Calu3 (cell line): ENCODE data around the gene LRRC45. TPM values are rescaled to one million over a fixed set of nuclear protein-coding genes. Genes with fewer than 3 reads are reported as not detected.

Experiments
- BruUV-seq: library from RNA; stranded (reverse); fragments of 400-500 nt; replicated peaks from 2 replicates; lab custom pipeline; 2021; lab: Mats Ljungman, UMichigan
- CTCF ChIA-PET: fragments of 300-600 bp; sonication (Branson Sonifier 250); formaldehyde crosslinking; loops from one replicate; lab custom pipeline; 2022; ENCODE audit warnings: antibody characterized with exemption; lab: Charles Lee
- DNase-seq: peaks from one replicate; pipeline ENCODE4 v3.0.0; 2022
- H3K27ac Mint-ChIP-seq: one replicate; pipeline ENCODE4 v1.8.0; 2022; ENCODE audit warnings: mixed read lengths; ENCODE audit not compliant: unreplicated experiment
- H3K27me3 Mint-ChIP-seq: one replicate; pipeline ENCODE4 v1.8.0; 2022; ENCODE audit warnings: mixed read lengths; ENCODE audit not compliant: unreplicated experiment
- H3K36me3 Mint-ChIP-seq: one replicate; pipeline ENCODE4 v1.8.0; 2022; ENCODE audit warnings: mild to moderate bottlenecking, moderate library complexity, mixed read lengths; ENCODE audit not compliant: insufficient read depth, unreplicated experiment
- H3K4me1 Mint-ChIP-seq: one replicate; pipeline ENCODE4 v1.8.0; 2022; ENCODE audit warnings: mild to moderate bottlenecking, low read depth, mixed read lengths; ENCODE audit not compliant: unreplicated experiment
- H3K4me3 Mint-ChIP-seq: one replicate; pipeline ENCODE4 v1.8.0; 2022; ENCODE audit warnings: mild to moderate bottlenecking, low read depth, moderate library complexity, mixed read lengths; ENCODE audit not compliant: unreplicated experiment
- H3K9me3 Mint-ChIP-seq: one replicate; pipeline ENCODE4 v1.8.0; 2022; ENCODE audit warnings: low read depth, mixed read lengths; ENCODE audit not compliant: unreplicated experiment
- CTCF ChIP-seq: fragments of 200-600 bp; IDR thresholded peaks from one replicate; pipeline ENCODE4 v1.8.0; 2022; ENCODE audit warnings: antibody characterized with exemption; ENCODE audit not compliant: unreplicated experiment
- intact Hi-C: fragments of 100-400 bp; cut with micrococcal nuclease; formaldehyde crosslinking; loops from one replicate; pipeline ENCODE4 v1.10.0; 2022; ENCODE audit not compliant: unreplicated experiment
- total RNA-seq: library from RNA; stranded (reverse); gene quantifications from 2 replicates; pipeline ENCODE4 v1.2.3, GENCODE V29; 2022

LRRC45 gene
- total RNA-seq, 1 experiment from 2014 or later: 32.6 TPM

DNA sequence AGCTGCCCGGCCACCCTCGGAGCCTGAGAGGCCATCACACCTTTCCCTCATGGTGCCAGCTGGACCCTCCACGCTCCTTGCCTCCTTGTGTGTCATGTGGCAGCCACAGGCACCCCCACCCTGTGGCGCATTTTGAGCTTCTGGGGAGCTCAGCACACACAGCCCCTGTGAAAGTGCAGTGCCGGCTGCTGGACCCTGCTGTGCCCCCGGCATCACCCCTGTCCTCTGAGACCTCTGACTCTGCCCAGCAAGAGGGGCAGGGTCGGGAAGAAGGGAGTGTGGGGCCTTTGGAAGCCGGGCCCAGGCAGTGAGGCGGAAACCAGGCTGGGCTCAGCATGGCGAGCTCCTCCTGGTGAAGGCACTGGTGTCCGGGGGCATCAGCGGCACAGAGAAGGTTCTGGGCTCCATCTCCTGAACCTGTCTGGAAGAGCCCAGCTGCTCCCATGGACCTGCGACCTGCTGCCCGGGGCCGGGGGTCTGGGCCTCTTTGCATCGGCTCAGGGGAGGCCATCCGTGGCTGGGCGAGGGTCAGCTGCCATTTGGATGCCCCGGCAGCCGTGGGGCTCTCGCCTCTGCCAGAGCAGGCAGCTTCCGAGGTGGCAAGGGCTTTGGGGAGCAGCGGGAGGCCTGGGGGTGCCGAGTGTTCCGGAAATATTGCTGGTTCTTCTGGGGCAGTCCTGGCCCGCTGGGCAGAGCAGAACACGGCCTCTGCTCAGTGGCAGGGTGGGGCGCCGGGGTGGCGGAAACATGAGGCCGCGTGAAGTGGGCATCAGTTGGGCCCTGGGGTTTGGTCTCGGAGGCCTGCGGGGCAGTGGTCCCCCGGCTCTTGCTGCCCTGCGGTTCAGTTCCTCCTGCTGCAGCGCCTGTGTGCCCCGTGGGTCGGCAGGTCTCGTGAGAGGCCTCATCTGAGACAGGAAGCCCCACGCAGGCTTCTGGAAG is 18.3 kb upstream of the LRRC45 start:
- CTCF ChIA-PET: interaction anchor here (1.1 to 1.3 kb wide), 2 partner anchors 15 to 18 kb away, joined by 3 read pairs; partner anchors contain the start of genes CENPX and LRRC45
- no peak for DNase-seq
- Mint-ChIP-seq H3K36me3 (peaks cover 20% of the 10 kb centered on the region), H3K27me3 (no peaks in the 10 kb centered on the region), H3K27ac (no peak overlapping the region), H3K4me3 (no peak overlapping the region), H3K9me3 (no peaks in the 10 kb centered on the region), H3K4me1 (no peaks in the 10 kb centered on the region)
- intact Hi-C loops: no loop called here
- TF ChIP-seq CTCF: no peak
- no TSS peak for BruUV-seq

GRCh38 chr17:82005701-82006348 is 17.3 kb upstream of the LRRC45 start:
- no peak overlapping the region for H3K4me3 Mint-ChIP-seq
- no peaks in the 10 kb centered on the region for H3K27me3 Mint-ChIP-seq
- BruUV-seq: no TSS peak
- no peaks in the 10 kb centered on the region for H3K9me3 Mint-ChIP-seq
- peaks cover 17% of the 10 kb centered on the region for H3K36me3 Mint-ChIP-seq
- no peak for DNase-seq
- H3K4me1 Mint-ChIP-seq: no peaks in the 10 kb centered on the region
- TF ChIP-seq CTCF: no peak
- no peak overlapping the region for H3K27ac Mint-ChIP-seq
- intact Hi-C loops: no loop called here
- CTCF ChIA-PET: interaction anchor here (1.3 kb wide), 1 partner anchor 14 kb away, joined by 3 read pairs; no protein-coding TSS in a partner anchor

- H3K4me1 Mint-ChIP-seq: no peaks in the 10 kb centered on the region
- H3K36me3 Mint-ChIP-seq: peaks cover 17% of the 10 kb centered on the region
- no peak overlapping the region for H3K27ac Mint-ChIP-seq
- TF ChIP-seq CTCF: no peak
- CTCF ChIA-PET: no interaction called here
- no peaks in the 10 kb centered on the region for H3K9me3 Mint-ChIP-seq
- BruUV-seq: no TSS peak
- no peaks in the 10 kb centered on the region for H3K27me3 Mint-ChIP-seq
- DNase-seq: no peak
- intact Hi-C loops: no loop called here
- no peak overlapping the region for H3K4me3 Mint-ChIP-seq
Measured at GRCh38 chr17:82006468-82007227, 16.5 kb upstream of the LRRC45 start.

DNA sequence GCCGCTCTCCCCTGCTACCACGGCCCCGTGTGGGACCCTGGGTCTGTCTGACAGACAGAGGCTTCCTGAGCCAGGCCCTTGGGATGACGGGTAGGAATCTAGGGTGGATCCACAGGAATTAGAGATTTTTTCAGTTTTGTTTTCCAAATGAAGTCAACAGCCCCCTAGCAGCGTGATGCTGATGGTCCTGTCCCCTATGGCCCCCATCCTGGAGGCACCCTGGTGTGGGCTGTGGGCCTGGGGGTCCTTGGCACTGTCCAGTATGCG is 15.9 kb upstream of the LRRC45 start:
- Mint-ChIP-seq H3K4me1 (no peaks in the 10 kb centered on the region), H3K4me3 (no peak overlapping the region), H3K27me3 (no peaks in the 10 kb centered on the region), H3K9me3 (no peaks in the 10 kb centered on the region), H3K27ac (no peak overlapping the region), H3K36me3 (peaks cover 17% of the 10 kb centered on the region)
- DNase-seq: no peak
- BruUV-seq: no TSS peak
- no peak for TF ChIP-seq CTCF
- CTCF ChIA-PET: no interaction called here
- intact Hi-C loops: no loop called here
